Cardiac fibroblast (primary cell): ENCODE data around the gene ATP8A2.

ENCODE experiments used
- DNase-seq, 2 donors: peaks; one replicate each; pipeline versions ENCODE4 v3.0.0 to v3.0.0-alpha.2; 2010; ENCODE audit warnings: low read depth in 2 of 2
- H3K4me3 ChIP-seq, 2 donors: replicated peaks in 1 of 2; 1 replicate in 1 of 2; 2 replicates in 1 of 2; pipeline ENCODE4 v1.5.1; 2011; ENCODE audit warnings: low read depth in 2 of 2, low read length in 2 of 2, mild to moderate bottlenecking in 2 of 2, moderate library complexity in 1 of 2
- TF ChIP-seq, protein P1 (sequence below): IDR thresholded peaks from one replicate; pipeline ENCODE4 v1.5.1; 2011; ENCODE audit warnings: low read depth, mild to moderate bottlenecking, low read length, inconsistent platforms

The ATP8A2 gene

DNA sequence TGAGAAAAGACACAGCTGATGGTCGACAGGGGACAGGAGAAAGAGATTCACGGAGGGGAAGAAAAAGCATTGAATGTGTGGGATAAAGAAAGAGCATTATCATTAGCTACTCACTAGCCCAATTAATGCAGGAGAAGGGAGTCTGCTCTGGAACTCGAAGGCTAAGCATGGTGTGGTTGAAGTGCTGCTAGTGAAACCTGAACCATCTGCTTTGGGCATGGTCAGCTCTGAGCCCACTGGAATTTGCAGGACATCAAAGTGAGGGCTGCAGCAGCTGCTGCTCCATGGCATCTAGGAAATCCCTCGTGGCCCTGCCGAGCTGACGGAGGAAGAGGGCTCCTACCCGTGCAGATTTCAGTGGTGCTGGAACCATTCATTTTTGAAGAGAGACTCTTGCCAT is 320.3 kb downstream of the ATP8A2 start:
- H3K4me3 ChIP-seq, result no peak overlapping the region
- no peak for DNase-seq
- TF ChIP-seq, protein P1, sequence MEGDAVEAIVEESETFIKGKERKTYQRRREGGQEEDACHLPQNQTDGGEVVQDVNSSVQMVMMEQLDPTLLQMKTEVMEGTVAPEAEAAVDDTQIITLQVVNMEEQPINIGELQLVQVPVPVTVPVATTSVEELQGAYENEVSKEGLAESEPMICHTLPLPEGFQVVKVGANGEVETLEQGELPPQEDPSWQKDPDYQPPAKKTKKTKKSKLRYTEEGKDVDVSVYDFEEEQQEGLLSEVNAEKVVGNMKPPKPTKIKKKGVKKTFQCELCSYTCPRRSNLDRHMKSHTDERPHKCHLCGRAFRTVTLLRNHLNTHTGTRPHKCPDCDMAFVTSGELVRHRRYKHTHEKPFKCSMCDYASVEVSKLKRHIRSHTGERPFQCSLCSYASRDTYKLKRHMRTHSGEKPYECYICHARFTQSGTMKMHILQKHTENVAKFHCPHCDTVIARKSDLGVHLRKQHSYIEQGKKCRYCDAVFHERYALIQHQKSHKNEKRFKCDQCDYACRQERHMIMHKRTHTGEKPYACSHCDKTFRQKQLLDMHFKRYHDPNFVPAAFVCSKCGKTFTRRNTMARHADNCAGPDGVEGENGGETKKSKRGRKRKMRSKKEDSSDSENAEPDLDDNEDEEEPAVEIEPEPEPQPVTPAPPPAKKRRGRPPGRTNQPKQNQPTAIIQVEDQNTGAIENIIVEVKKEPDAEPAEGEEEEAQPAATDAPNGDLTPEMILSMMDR, result no peak

DNA sequence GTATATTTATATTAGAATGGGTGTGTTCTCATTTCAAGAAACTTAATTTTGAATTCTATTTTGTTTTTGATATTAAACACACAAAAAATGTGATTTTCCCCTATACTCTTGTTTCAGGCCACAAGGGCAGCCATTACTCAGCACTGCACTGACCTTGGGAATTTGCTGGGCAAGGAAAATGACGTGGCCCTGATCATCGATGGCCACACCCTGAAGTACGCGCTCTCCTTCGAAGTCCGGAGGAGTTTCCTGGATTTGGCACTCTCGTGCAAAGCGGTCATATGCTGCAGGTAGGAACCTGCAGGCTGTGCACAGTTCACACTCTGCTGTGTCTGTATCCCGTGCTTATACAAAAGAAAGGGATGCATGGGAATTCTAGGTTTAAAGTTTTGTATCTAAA is 327.3 kb downstream of the ATP8A2 start:
- TF ChIP-seq, protein P1, result no peak
- DNase-seq, result no peak
- no peak overlapping the region for H3K4me3 ChIP-seq

DNA sequence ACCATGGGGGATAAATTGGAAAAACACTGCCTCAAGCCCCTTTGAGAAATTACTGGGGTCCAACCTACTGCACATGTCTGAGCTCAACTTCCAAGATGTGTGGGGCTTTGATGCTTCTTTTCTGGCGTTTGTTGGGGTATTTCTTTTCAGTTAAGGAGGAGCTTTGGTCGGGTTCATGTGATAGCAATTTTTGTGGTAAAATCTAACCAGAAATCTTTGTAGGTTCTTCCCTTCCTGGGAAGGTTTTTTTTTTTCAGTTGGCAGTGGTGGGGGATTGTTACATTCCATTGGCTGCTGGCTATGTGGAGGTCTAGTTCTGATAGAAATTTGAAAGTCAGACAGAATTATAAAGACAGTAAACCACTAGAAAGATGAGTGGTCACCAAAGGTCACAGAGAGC is 327.8 kb downstream of the ATP8A2 start:
- TF ChIP-seq, protein P1, result no peak
- no peak for DNase-seq
- H3K4me3 ChIP-seq, result no peak overlapping the region

DNA sequence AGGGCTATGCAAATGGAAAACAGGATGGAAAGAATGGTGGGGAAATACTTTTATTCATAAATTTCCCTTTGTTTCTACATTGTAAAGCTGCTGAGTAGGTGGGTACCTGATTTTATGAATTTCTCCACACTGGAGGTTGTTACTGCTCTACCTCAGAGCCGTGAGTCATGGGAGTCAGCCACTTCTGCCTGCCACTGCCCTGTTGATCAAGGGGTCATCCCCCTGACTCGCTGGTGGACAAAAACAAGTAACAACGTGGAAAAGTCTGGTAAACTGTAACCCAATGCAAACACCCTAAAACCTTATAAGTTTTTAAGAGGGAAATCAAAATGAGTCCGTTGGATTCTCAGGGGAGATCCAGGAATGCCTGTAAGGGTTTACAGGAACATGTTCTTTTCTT is 329.5 kb downstream of the ATP8A2 start:
- no peak overlapping the region for H3K4me3 ChIP-seq
- DNase-seq, result no peak
- TF ChIP-seq, protein P1, result no peak

DNA sequence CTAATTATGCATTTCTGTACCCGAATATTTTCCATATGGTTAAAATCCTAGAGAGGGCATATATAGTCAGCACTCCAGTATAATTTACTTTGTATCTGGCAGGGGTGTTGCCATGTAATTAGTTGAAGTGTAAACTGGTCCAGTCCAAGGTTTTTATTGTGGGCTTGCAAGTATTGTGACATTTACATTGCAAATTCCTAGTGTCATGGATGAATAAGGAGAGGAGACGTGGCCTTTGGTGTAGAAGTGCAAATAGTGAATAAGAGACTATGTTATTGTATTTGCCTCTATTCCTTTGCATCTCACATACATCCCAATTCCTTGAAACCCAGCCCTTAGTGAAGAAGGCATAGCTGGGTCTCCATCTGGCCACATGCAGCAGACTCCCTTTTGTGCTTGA is 330.6 kb downstream of the ATP8A2 start:
- no peak overlapping the region for H3K4me3 ChIP-seq
- DNase-seq, result no peak
- TF ChIP-seq, protein P1, result no peak

DNA sequence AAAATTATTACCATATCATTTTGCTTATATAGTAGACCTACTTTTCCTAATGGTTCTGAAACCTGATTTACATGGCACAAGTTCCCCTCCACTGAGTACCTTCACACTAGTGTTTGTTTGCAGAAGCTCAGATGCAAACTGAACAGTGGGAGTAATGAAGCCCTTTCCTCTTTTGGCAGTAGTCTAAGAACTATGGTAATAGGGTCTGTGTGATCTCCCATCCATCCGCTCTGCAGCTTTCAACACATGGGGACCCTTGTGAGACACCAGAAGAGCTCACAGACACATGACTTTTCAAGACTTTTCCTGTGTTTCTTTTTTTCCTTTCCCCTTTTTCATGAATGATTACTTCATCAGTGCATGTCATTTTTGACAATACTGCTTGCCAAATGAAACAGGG is 336.0 kb downstream of the ATP8A2 start:
- DNase-seq, result no peak
- TF ChIP-seq, protein P1, result no peak
- H3K4me3 ChIP-seq, result no peak overlapping the region

DNA sequence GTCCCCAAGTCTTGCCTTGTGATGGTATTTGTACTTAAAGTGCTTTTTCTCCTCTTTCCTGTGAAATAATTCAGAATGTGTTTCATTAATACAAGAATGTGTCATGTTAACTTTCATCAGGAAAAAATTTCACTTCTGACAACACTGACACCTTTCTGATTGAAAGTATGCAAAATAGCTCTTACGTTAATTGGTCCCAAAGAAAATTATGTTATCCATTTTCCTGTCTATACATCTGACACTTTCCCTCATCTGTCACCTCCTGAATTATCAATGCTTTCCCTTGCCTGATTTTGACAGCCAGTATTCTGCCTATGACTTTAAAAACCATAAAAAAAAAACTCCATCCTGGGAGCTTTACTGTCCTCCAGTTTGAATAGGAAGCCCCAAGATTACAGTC is 336.5 kb downstream of the ATP8A2 start:
- no peak for DNase-seq
- H3K4me3 ChIP-seq, result no peak overlapping the region
- TF ChIP-seq, protein P1, result no peak
